Measurements from ENCODE around the gene CCDC158. TPM values are rescaled to one million over a fixed set of nuclear protein-coding genes. Genes with fewer than 3 reads are reported as not detected.

Gene CCDC158
- total and polyA plus RNA-seq, 10 of the 15 experiments (the other 5 are each of a cell fraction or from before 2014, with no cell fraction given): not detected

DNA sequence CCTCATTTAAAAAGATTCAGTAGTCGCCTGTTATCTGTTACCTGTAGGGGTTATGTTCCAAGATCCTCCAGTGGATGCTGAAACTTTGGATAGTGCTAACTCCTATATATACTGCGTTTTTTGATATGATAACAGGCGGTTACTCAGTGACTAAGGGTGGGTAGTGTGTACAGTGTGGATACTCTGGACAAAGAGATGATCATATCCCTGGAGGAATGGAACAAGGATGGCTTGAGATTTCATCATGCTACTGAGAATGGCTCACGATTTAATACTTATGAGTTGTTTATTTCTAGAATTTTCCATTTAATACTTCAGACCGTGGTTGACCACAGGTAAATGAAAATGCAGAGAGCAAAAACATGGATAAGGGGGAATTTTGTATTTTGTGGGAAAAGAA, 147.9 kb downstream of the CCDC158 start:
- intact Hi-C loops (cut with micrococcal nuclease; ENCODE audit: unreplicated experiment): no loop called here

DNA sequence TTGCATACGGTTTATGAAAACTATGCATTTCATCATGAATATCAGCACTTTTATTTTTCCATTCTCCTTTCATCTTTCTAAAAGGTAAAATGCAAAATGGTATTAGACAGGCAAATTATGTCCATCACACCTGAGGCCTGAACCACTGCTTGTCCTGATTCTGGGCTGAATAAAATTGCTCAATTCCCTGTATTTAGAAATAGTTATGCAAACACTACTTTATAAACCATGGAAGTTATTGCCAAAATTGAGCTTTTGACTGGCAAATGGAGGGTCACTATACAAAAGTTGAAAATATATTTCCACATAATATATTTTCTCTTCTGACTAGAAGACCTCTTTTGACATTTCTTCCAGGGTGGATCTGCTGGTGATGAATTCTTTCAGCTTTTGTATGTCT, 148.4 kb downstream of the CCDC158 start:
- WGBS (ENCODE audit: insufficient coverage, insufficient replicate concordance, low lambda C conversion rate, missing lambda C conversion rate): 0% methylated on average over 1 of the region's 1 CpG
- TF ChIP-seq KDM1A (IDR thresholded peaks at IDR 0.05; ENCODE audit: borderline replicate concordance) (no peak), HDGF (IDR thresholded peaks at IDR 0.05) (no peak), CEBPB (IDR thresholded peaks at IDR 0.05; ENCODE audit: borderline replicate concordance in 1 of 2, low read depth in 2 of 2, low read length in 2 of 2) (no peak)
- TF ChIP-seq, protein P1, sequence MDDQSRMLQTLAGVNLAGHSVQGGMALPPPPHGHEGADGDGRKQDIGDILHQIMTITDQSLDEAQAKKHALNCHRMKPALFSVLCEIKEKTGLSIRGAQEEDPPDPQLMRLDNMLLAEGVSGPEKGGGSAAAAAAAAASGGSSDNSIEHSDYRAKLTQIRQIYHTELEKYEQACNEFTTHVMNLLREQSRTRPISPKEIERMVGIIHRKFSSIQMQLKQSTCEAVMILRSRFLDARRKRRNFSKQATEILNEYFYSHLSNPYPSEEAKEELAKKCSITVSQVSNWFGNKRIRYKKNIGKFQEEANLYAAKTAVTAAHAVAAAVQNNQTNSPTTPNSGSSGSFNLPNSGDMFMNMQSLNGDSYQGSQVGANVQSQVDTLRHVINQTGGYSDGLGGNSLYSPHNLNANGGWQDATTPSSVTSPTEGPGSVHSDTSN (IDR thresholded peaks at IDR 0.05; ENCODE audit: insufficient replicate concordance, low read depth, low read length): no peak
- Histone ChIP-seq H3K36me3 (ENCODE audit: control insufficient read depth in 2 of 2, insufficient read depth in 2 of 2, low read length in 1 of 2) (no peaks in the 10 kb centered on the region), H2AFZ (ENCODE audit: control insufficient read depth, low read depth, low read length) (no peak overlapping the region), H3K4me3 (no peak overlapping the region), H3K4me1 (ENCODE audit: control insufficient read depth, insufficient read depth, low read length) (no peaks in the 10 kb centered on the region), H3K27me3 (replicated peaks in 1 of 2; ENCODE audit: control insufficient read depth in 2 of 2, insufficient read depth in 2 of 2, low read length in 1 of 2) (peaks cover 0 to 10% of the 10 kb centered on the region in 2 experiments; a peak in 2 of 4 replicates), H4K20me1 (ENCODE audit: control insufficient read depth, insufficient read depth) (no peaks in the 10 kb centered on the region), H3K9me3 (replicated peaks; ENCODE audit: control insufficient read depth, insufficient read depth, low read length) (no peaks in the 10 kb centered on the region), H3K79me2 (ENCODE audit: control insufficient read depth, insufficient read depth, low read length) (no peaks in the 10 kb centered on the region), H3K4me2 (ENCODE audit: control insufficient read depth, insufficient read depth) (no peak overlapping the region), H3K9ac (ENCODE audit: control insufficient read depth, insufficient read depth, low read length) (no peak overlapping the region), H3K27ac (ENCODE audit: control insufficient read depth, insufficient read depth) (no peak overlapping the region)
- CTCF ChIA-PET: no interaction called here
- RAD21 ChIA-PET (ENCODE audit: unreplicated experiment): no interaction called here
- FAIRE-seq (no peak), ATAC-seq (no peak), DNase-seq (ENCODE audit: low read depth, low spot score) (no peak)
- in situ Hi-C loops (cut with MboI) (no loop called here), intact Hi-C loops (cut with micrococcal nuclease; ENCODE audit: unreplicated experiment) (no loop called here)
- SMC1A ChIA-PET (ENCODE audit: uncharacterized antibody, unreplicated experiment): no interaction called here
- POLR2A ChIA-PET: no interaction called here
- BruUV-seq (replicated peaks): no TSS peak

More for the DNA sequence above, 147.9 kb downstream of the CCDC158 start:
- in situ Hi-C loops (cut with MboI): no loop called here
- no peak for FAIRE-seq
- H3K4me3 ChIP-seq: no peak overlapping the region
- no peak for TF ChIP-seq ESRRA (IDR thresholded peaks at IDR 0.05; ENCODE audit: low read length)
- TF ChIP-seq POLR2AphosphoS2 (IDR thresholded peaks at IDR 0.05; ENCODE audit: low read depth, low read length): no peak
- TF ChIP-seq CHD2 (IDR thresholded peaks at IDR 0.05; ENCODE audit: borderline replicate concordance, low read depth, low read length): no peak
- no peak for TF ChIP-seq FOS (IDR thresholded peaks at IDR 0.05; ENCODE audit: borderline replicate concordance, extremely low read depth, insufficient read length)
- TF ChIP-seq MYC (IDR thresholded peaks at IDR 0.05; ENCODE audit: insufficient read depth, insufficient read length, insufficient replicate concordance, low read length, severe bottlenecking): no peak
- H3K27ac ChIP-seq (ENCODE audit: control insufficient read depth, insufficient read depth): no peak overlapping the region
- no peak overlapping the region for H3K9ac ChIP-seq (ENCODE audit: control insufficient read depth, insufficient read depth, low read length)
- ChIA-PET RAD21 (ENCODE audit: unreplicated experiment) (no interaction called here), POLR2A (no interaction called here), SMC1A (ENCODE audit: uncharacterized antibody, unreplicated experiment) (no interaction called here), CTCF (no interaction called here)
- WGBS (ENCODE audit: insufficient coverage, insufficient replicate concordance, low lambda C conversion rate, missing lambda C conversion rate): 11% methylated on average over 5 of the region's 5 CpGs
- no peak for ATAC-seq
- DNase-seq (ENCODE audit: low read depth, low spot score): no peak
- H3K36me3 ChIP-seq (ENCODE audit: control insufficient read depth in 2 of 2, insufficient read depth in 2 of 2, low read length in 1 of 2): no peaks in the 10 kb centered on the region
- H4K20me1 ChIP-seq (ENCODE audit: control insufficient read depth, insufficient read depth): no peaks in the 10 kb centered on the region
- no peak overlapping the region for H3K4me2 ChIP-seq (ENCODE audit: control insufficient read depth, insufficient read depth)
- no TSS peak for BruUV-seq (replicated peaks)
- H3K9me3 ChIP-seq (replicated peaks; ENCODE audit: control insufficient read depth, insufficient read depth, low read length): no peaks in the 10 kb centered on the region
- no peak overlapping the region for H2AFZ ChIP-seq (ENCODE audit: control insufficient read depth, low read depth, low read length)
- H3K27me3 ChIP-seq (replicated peaks in 1 of 2; ENCODE audit: control insufficient read depth in 2 of 2, insufficient read depth in 2 of 2, low read length in 1 of 2): peaks cover 0 to 10% of the 10 kb centered on the region in 2 experiments; a peak in 2 of 4 replicates
- H3K4me1 ChIP-seq (ENCODE audit: control insufficient read depth, insufficient read depth, low read length): no peaks in the 10 kb centered on the region
- H3K79me2 ChIP-seq (ENCODE audit: control insufficient read depth, insufficient read depth, low read length): no peaks in the 10 kb centered on the region

Data from GM12878 (cell line).